Left ventricle myocardium inferior (tissue), 1 donor: ENCODE measurements around the gene OTOGL. TPM values are rescaled to one million over a fixed set of nuclear protein-coding genes. Genes with fewer than 3 reads are reported as not detected.

ENCODE experiments used
- DNase-seq: peaks from one replicate; pipeline ENCODE4 v3.0.0-alpha.2; 2020
- H3K27ac ChIP-seq: fragments of 200-600 bp; replicated peaks from 2 replicates; pipeline ENCODE4 v1.8.0; 2021
- H3K27me3 ChIP-seq: fragments of 200-600 bp; 2 replicates; pipeline ENCODE4 v1.8.0; 2021; ENCODE audit warnings: low read depth
- H3K36me3 ChIP-seq: fragments of 200-600 bp; 2 replicates; pipeline ENCODE4 v1.8.0; 2021
- H3K4me1 ChIP-seq: fragments of 200-600 bp; 2 replicates; pipeline ENCODE4 v1.8.0; 2021
- H3K4me3 ChIP-seq: fragments of 200-600 bp; 2 replicates; pipeline ENCODE4 v1.8.0; 2021; ENCODE audit warnings: mild to moderate bottlenecking, moderate library complexity
- H3K9me3 ChIP-seq: fragments of 200-600 bp; replicated peaks from 2 replicates; pipeline ENCODE4 v1.8.0; 2021
- CTCF ChIP-seq: fragments of 200-600 bp; IDR thresholded peaks from 2 replicates; pipeline ENCODE4 v1.8.0; 2021; ENCODE audit warnings: antibody characterized with exemption, mild to moderate bottlenecking, borderline replicate concordance
- intact Hi-C: fragments of 100-400 bp; cut with micrococcal nuclease; formaldehyde crosslinking; loops from one replicate; pipeline ENCODE4 v1.11.0; 2022
- total RNA-seq: library from RNA; stranded (reverse); fragmentation: NEBNext Ultra II Directional; extraction: Animal tissue kit (Norgen Biotek cat#: 25700); gene quantifications from one replicate; pipeline ENCODE4 v1.2.1, GENCODE V29; 2021
- donor health status: DM: no; HTN: yes; CAD: no; lungs with severe emphysema.

OTOGL gene
- total RNA-seq, 1 donor from 2014 or later = 0.27 TPM

DNA sequence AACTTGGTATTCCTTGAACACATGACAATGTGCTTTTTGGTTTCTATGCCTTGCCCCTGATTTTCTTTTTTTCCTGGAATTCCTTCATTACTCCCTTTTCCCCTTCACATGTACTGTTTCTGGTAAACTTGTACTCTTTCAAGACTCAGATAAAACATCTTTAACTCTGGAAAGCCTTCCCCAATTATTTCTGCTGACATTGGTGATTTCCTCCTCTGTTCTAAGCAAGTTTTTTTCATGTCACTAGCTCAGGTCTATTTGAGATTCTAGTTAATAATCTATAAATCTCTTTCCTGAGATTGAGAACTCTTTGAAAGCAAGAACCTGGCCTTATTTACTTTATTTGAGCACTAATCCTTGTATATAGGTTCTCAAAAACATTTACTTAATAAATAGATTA is 320.7 kb downstream of the OTOGL start:
- Histone ChIP-seq H3K9me3 (no peaks in the 10 kb centered on the region), H3K27ac (no peak overlapping the region), H3K4me3 (no peak overlapping the region), H3K36me3 (no peaks in the 10 kb centered on the region), H3K4me1 (no peaks in the 10 kb centered on the region), H3K27me3 (no peaks in the 10 kb centered on the region)
- TF ChIP-seq CTCF = no peak
- DNase-seq = no peak
- intact Hi-C loops = no loop called here

DNA sequence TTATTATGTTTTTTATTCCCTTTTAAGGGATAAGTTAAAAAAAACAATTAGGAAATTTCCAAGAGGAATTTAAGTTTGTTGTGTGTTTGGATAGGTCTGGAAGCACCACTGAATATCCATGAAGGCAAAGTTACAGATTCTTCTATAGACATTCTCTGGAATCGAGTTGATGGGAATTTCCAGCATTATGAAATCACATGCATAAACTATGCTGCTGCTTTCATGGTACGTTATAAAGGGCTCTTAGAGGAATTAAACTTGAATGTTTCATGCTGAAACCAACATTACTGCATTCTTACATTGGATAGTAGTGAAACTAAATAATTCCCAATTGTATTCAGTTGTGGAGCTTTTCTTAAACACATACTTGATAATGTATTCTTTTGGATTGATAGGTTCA is 323.2 kb downstream of the OTOGL start:
- Histone ChIP-seq H3K4me1 (no peaks in the 10 kb centered on the region), H3K27me3 (no peaks in the 10 kb centered on the region), H3K27ac (no peak overlapping the region), H3K36me3 (no peaks in the 10 kb centered on the region), H3K9me3 (no peaks in the 10 kb centered on the region), H3K4me3 (no peak overlapping the region)
- TF ChIP-seq CTCF = no peak
- DNase-seq = no peak
- intact Hi-C loops = no loop called here

Other genes starting within 250 kb of the OTOGL start
- gene PPP1R12A, start 164.4 kb upstream of the OTOGL start, total RNA-seq = 42.8 TPM